HG03432 (cell line): ENCODE data around the gene SOSTDC1.
"Not testable (repeated sequence)": the region's sequence is repeated elsewhere in the genome, so short reads cannot be mapped to it uniquely, and the experiment has no call there.

Source experiments
- ATAC-seq: cut with Tn5 transposase; IDR thresholded peaks from one replicate; pipeline ENCODE4 v1.9.1; 2021; ENCODE audit warnings: mild to moderate bottlenecking, moderate library complexity; ENCODE audit not compliant: unreplicated experiment

SOSTDC1 gene, protein sequence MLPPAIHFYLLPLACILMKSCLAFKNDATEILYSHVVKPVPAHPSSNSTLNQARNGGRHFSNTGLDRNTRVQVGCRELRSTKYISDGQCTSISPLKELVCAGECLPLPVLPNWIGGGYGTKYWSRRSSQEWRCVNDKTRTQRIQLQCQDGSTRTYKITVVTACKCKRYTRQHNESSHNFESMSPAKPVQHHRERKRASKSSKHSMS

DNA sequence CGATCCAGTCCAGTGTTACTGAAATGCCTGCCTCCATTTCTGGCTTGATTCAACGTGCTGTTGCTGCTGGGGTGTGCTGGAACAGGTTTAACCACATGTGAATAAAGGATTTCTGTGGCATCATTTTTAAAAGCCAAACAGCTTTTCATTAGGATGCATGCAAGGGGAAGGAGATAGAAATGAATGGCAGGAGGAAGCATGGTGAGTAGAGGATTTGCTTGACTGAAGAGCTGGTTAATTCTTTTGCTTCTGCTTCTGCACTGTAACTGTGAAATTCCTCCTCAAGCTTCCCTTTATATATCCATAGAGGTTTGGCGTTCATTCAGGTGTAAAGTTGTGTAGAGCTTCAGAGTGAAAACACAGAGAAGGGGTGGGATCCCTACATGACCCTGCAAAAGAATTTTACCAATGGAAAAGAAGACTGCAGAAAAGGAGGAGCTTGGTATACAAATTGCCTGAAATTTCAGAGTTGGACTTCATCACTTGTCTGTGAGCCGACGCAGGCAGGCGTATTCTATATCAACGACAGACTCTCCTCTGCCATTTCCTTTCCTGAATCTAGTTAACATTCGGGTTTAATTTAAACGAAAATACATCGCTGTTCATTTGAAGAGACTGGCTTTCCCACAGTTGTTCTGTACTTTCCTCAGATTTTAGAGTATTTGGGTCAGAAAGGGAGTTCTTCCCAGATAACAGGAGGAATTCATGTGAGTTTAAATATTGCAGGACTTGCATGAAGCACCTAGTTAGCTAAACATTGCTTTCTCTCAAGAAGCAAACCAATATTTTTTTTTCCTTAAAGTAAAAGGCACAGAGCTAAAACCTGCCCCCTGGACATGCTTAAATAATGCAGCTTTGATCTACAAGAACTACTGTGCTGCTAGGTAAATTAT lies at the start of gene SOSTDC1:
Gene SOSTDC1 (minus strand): TSS at position 270 of the 893 bp plus-strand sequence. CDS start 70 bp downstream, at position 200.
- ATAC-seq, result no peak

DNA sequence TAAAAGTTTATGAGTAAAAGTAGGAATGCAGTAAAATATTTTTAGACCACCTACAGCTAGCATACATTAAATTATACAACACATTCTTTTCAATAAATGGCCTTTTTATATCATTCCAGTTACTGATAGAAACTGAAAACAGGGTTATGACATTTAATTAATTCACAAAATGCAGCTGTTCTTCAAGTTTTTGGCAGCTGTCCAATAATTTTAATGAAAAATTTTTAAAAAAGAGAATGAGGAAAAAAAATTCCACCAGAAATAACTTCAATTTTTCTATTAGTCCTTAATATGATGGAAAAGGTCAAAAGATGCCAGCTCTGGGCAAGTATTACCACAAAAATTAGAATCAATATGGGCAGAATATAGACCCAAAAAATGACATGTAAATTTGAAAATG lies 49.2 kb upstream of the SOSTDC1 start:
- ATAC-seq, result no peak

DNA sequence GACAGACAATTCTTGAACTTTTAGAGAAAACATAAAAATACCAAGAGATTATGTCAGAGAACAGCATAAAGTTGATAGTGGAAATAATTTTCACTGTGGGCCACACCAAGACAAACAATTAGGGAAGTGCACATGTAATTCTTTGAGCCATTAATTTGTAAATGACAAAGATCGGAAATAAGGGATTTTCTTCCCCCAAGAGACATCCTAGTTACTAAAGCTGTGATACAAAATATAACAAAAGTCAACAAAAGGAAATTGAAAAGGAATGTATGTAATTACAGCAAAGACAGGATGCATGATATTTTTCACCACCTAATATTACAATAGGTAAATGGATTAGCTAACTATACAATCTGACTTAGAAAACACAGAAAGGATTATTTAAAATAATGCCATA lies 48.7 kb upstream of the SOSTDC1 start:
- no peak for ATAC-seq

DNA sequence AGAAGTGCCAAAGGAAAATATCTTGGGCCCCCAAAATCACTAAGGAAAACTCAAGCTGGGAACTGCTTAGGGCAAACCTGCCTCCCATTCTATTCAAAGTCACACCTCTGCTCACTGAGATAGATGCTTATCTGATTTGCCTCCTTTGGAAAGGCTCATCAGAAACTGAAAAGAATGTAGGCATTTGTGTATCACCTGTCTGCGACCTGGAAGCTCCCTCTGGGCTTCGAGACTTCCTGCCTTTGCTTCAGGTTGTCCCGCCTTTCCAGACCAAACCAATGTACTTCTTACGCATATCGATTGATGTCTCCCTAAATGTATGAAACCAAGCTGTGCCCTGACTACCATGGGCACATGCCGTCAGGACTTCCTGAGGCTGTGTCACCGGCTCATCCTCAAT lies 46.6 kb upstream of the SOSTDC1 start:
- no peak for ATAC-seq

DNA sequence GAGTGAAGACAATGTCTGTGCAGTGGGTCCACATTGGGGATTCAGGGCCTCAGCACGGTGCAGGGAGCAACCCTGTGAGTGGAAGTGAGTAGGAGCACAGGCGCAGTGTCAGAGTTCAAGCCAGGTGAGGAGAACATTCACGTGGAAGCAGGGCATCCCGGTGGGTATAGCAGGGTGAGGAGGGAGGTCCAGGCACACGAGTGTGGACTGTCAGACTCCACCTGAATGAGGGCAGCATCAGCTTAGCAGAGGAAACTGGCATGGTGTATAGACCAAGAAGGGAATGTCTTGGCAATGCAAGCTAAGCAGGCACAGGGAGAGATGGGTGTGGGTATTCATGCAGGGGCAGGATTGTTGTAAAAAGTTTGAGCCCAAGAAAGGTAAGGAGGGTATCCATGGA lies 45.8 kb upstream of the SOSTDC1 start:
- no peak for ATAC-seq

DNA sequence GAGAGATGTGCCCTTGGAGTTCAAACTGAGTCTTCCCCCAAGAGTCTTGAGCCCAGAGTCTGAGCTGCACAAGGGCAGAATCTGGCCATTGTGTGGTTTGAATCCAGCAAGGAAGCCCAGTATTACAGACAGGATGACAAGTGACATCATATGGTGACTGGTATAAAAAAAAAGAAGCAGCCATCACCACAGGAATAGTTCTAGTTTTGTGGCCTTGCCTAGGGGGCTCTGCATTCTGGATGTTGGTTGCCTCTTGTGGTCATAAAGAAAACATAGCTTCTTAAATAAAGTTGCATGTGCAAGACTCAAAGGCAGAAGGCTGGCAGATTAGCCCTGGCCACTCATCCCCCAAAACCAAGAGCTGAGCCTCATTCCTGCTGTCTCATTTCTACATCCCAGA lies 44.3 kb upstream of the SOSTDC1 start:
- ATAC-seq, result no peak

DNA sequence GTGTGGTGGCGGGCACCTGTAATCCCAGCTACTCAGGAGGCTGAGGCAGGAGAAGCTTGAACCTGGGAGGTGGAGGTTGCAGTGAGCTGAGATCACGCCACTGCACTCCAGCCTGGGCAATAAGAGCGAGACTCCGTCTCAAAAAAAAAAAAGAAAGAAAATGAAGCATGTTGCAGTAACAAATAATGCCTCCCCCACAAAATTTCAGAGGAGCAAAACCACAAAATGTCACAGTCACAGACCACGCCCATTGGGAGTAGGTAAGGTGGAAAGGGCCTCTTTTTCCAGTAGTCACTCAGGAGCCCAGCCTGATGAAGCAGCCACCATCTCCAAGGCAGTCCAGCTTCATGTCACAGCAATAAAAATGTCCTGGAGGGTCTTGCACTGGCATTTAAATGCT lies 40.9 kb upstream of the SOSTDC1 start:
- not testable (repeated sequence) for ATAC-seq

DNA sequence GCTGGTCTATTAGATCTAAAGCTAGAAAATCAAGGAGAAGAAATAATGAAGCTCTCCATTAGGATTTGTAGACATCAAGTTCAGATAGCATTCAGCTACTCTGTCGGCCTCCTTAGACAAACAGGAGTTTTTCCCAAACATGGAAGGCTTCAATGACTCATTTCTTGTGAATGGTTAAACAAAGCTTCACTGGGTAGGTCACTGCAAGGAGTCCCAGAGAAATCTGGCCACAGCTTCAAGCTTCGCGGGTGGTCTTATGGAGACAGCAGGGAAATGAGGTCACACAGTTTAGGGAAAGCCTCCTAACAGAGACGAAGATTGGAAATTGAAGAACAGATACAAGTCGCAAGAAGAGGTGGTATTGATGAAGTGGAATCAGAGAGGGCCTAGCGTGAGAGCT lies 38.5 kb upstream of the SOSTDC1 start:
- no peak for ATAC-seq

DNA sequence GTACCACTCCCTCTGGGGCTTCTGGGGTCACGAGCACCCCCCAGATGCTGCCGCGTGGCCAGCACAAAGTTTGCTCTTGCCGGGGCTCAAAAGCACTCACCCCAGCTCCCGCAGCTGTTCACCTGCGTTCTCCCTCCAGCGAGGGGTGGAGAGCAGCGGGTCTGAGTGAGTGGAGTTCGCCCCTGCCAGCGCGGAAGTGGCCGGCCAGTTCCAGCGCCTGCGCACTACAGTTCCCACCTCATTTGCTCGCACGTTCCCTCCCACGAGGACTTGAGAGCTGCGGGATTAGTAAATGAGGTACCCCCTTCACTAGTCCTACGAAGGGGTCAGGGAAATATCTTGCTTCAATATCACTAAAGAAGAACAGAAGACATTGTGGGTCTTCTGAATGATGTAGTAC lies 36.8 kb upstream of the SOSTDC1 start:
- no peak for ATAC-seq

DNA sequence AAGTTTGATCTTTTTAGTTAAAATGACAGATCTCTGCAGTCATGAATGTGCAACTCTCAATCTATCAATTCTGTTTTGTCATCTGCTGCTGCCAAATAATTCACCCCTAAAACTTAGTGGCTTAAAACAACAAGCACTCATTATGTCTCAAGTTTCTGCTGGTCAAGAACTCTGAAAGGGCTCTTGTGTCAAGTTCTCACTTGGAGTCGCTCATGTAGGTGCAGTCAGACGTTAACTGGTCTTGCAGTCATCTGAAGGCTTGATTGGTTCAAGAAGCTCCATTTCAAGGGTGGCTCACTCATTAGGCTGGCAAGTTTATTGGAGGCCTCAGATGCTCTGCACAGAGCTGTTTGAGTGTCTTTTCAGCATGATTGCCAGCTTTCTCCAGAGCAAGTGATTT lies 32.6 kb upstream of the SOSTDC1 start:
- no peak for ATAC-seq

DNA sequence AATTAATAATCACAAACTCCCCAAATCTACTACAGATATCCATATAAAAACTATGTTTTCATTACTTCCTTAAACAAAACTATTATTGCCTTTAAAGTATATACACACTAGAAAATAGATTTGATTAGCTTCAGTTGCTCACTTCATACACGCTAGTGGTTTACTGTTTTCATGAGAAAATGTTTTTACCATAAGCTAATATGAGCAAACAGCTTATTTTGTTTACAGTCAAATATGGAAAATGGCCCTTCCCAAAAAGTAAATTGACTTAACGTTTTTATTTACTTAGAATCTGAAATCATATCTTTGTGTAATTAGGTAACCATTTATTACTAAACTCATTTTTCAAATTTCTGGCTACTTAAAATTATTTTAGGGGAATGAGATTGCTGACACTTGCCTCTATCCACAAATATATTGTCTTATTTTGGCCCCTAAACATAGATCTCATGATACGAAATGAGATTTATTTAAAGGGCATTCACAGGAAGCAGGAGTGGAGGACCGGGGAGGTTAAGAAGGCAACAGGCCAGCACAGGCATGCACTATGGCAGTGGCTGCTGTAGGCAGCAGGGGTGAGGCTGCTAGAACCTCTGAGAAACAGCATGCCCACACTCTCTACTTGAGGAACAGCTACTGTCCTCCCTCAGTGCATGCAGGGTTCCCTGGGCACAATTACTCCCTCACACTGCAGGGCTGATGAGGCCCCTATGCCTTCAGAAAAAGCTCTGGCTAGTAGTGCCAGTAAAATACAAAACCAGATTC lies 29.6 kb upstream of the SOSTDC1 start:
- no peak for ATAC-seq

DNA sequence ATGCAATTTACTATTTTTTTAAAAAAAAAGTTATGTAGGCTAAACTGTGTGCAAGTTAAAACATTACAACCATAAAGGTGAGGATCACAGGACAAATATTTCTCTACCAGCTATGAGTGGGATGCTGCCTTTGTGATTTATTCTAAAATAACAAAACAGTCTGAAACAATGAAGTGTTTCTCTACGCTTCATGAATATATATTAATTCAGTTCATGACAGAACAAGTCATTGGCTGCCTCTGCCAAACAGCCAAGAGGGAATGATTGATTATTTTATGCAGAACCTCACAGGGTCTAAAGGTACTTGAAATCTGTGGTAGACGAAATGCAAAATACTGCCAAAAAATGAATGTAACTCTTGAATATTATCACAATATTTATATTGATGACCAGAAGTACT lies 29.0 kb upstream of the SOSTDC1 start:
- ATAC-seq, result no peak

DNA sequence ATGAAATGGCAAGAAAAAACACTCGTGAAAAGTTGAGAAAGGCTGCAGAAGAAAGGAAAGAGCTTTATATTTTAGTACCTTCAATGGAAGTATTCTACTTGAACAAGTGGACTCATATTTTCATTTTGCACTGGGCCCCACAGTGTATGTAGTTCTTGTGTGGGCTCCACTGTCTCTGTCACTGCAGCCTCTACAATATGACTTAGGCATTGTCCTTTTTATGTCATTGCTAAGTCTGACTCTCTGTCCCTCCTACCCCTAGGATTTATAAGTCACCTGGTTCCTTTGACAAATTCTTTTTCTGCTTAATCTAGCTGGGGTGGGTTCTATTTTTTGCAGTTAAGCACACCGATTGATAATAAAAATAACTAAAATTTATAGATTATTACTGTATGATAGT lies 27.7 kb upstream of the SOSTDC1 start:
- ATAC-seq, result no peak

DNA sequence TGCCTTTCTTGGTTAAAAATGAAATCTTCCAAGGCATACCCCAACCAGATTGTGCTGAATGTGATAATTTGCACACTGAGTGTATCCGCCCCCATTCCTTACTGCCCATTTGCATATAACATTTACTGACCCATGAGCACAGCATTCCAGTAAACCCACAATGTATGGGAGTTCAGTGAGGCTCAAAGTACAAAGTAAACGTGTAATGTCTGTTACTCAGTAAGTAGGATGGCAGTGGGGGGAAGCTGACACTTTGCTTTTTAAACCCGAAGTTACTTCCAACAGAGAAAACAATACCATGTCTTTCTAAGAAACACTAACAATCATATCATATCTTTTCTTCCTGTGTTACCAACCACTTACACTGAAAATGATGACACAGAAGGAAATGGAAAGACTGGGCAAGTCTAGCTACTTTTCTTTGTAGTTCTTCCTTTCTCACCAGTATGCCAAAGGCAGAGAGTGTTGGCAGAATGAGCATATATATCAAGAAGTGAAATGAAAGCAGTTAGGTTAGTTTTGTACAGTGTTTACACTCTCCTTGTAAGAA lies 27.1 kb upstream of the SOSTDC1 start:
- ATAC-seq, result no peak

DNA sequence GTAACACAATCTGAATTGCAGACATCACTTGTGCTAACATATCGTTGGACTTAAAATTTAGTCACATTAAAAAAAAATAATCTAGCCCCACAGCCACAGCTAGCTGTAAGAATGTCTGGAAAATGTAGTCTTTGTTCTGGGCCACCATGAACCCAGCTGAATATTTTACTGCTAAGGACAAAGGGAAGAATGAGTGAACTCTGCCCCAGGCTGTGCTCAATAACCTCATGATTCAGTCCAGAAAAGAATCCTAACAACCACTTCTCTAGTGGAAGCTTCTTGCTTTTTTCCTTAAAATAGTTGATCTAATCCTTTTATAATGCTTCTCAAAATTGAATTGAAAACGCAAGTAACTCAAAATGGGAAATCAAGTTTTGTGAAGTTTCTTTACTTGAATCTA lies 25.6 kb upstream of the SOSTDC1 start:
- ATAC-seq, result no peak

DNA sequence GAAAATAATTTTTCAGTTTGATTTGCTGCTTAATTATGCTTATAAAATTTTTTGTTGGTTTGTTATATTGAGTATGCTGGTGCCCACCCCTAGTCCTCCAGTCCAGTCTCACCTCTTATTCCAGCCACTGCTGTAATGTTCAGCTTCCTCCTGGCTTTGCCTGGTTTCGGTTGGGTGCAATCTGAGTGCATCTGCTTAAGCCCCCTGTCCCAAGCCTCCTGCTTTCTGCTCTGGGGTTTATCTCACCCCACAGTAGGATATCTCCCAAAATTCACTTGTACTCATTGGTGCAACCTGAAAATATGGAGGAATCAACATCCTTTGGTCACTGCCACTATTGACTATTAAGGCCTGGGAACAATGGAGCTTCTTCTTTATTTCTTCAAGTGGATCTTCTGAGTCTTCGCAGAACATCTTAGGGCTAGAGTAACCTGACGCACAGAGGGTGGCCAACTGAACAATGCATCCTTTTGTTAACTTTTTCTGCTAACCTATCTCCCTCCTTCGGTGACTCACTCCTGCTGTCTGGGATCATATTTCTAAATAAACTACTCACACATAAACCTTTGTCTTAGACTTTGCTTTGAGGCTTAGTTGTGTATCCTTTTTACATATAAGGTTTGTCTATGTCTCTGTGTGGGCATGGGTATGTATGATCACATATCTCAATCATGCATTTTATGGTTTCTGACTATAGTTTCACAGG lies 19.1 kb upstream of the SOSTDC1 start:
- ATAC-seq, result no peak

DNA sequence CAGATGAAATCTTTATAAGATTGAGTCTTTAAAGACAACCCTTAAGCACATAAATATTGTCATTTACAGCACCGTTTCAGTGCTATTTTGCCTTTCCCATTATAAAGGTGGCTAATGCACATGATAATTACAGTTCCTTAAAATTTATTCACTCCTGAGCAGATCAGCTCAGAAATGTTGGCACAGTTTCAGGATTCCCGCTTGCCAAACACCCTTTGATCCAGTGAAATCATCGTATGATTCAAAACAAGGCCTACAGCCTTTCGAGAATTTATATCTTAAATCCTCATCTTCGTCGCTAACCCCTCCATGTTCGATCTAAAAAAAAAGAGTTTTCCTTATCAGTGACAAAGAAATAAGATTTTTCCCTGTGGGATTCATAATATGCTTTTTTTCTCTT lies 14.1 kb upstream of the SOSTDC1 start:
- no peak for ATAC-seq

DNA sequence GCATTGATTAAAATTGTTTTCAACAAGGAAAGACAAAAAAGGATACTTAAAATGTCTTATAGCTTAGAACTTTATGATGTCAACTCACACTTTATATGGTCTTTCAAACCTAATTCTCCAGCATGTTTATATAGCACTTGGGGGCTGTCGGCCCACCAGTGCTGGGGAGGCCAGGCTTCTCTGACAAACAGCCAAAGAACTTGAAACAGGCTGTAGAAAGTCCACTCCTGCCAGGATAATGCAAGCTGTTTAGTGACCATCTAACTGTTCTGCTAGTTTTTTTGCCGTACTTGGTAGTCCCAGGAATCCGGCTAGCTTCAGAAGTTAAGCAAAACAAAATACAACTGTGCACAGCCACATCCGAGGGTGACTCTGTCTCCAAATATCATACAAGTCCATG lies 13.6 kb upstream of the SOSTDC1 start:
- ATAC-seq, result no peak

DNA sequence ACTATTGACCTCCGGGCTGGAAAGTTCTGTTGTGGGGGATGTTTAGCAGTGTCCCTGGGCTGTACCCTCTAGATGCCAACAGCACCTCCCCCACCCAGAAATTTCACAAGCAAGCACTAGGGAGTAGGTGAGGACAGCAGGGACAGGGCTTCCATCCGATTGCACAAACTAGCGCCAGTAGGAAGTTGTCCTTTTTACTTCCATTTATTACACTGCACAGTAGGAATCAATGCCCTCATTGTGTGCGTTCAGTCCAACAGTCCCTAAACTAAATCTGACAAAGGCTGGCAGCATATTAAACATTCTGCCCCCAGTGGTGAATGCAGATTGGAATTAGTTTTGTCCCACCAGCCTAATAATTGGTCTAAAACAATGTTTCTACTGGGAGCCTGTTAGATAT lies 6.4 kb upstream of the SOSTDC1 start:
- no peak for ATAC-seq

DNA sequence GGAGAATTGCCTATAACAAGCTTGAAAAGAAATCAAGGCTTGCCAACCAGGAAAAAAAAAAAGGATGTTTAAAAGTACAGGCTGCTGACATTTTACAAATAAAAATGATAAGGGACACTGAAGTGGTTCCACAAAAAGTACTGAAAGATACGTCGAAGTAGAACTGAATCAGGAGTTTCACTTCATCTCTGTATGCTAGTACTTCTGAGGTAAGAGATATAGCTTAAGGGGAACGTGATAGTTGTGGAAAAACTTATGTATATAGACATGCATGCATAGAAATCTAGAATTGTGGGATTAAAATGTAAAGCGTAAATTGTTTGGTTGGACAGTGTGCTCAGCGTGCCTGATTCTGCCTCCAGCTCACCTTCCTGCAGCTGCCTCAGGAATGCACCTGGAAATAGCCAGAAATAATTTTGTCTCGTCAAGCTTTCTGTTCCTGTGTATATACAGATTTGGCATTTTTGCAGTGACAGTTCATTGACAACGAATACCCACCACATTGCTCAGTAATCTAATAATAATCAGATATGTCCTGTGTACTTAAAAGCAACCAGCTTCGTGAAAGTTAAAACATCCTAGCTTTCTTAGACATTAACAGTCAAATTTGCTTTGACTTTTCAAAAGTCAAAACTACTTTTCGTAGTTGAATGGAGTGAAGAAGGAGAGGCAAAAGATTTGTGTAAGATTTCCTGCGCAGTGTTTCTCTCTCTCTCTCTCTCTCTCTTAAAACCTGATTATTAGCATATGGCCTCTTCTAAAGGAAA lies 1.4 kb downstream of the SOSTDC1 start:
- no peak for ATAC-seq
